Measurements from ENCODE around the gene SEC24B.
A peak's percentile ranks its signal among the peaks of the same experiment; 100 is the strongest.
"Not testable (repeated sequence)": the region's sequence is repeated elsewhere in the genome, so short reads cannot be mapped to it uniquely, and the experiment has no call there.

SEC24B gene

GRCh38 chr4:109511414-109511813 is 77.8 kb downstream of the SEC24B start:
- no peak for DNase-seq

DNA sequence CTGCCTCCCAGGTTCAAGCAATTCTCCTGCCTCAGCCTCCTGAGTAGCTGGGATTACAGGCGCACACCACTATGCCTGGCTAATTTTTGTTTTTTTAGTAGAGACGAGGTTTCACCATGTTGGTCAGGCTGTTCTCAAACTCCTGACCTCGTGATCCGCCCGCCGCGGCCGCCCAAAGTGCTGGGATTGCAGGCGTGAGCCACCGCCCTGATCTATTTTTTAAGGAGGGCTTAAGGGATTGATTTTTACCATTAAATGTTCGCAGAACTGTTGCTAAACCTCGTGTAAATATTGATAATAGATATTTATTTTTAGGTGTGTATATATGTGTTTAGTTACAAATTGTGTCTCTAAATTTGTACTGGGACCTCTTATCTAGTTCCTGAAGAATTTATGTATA is 79.8 kb downstream of the SEC24B start:
- not testable (repeated sequence) for DNase-seq

DNA sequence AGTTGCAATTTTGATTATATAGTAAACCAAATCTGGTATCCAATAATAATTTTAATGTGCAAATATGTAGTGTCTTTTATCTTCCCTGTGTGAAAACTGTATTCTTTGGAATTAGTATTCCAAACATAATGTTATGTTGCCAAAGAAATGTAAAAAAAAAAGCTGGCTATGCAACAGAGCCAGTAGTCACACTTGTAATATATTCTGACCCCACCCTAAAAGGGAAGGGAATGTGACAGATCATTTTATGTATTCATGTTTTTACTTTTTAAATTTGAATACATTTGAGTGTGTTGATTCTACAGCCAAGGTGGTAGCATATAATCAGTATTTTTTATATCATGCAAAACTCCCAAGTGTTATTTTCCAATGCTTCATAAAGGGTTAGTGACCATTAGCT is 98.6 kb downstream of the SEC24B start:
- no peak for DNase-seq

- DNase-seq = no peak
Observed at GRCh38 chr4:109545401-109545800, 111.8 kb downstream of the SEC24B start.

GRCh38 chr4:109547394-109547793 is 113.8 kb downstream of the SEC24B start:
- no peak for DNase-seq

- no peak for DNase-seq
Observed at GRCh38 chr4:109548655-109549054, 115.0 kb downstream of the SEC24B start.

- no peak for DNase-seq
Observed at GRCh38 chr4:109552237-109552636, 118.6 kb downstream of the SEC24B start.

- no peak for DNase-seq
Observed at GRCh38 chr4:109553130-109553529, 119.5 kb downstream of the SEC24B start.

DNA sequence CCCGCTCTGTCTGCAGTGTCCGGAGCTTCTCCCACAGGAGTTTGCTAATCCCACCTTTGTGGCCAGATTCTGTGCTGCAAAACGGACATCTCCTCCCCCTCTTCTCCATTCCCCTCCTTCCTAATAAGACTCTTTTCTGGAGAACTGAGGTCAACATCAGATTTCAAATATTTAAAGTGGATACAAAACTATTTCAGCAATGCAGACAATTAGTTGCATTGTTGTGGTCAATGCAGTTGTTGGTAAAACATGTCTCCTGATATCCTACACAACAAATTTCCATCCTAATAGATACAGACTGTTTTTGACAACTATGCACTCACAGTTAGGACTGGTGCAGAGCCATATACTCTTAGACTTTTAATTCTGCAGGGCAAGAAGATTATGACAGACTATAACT is 121.4 kb downstream of the SEC24B start:
- no peak for DNase-seq

DNA sequence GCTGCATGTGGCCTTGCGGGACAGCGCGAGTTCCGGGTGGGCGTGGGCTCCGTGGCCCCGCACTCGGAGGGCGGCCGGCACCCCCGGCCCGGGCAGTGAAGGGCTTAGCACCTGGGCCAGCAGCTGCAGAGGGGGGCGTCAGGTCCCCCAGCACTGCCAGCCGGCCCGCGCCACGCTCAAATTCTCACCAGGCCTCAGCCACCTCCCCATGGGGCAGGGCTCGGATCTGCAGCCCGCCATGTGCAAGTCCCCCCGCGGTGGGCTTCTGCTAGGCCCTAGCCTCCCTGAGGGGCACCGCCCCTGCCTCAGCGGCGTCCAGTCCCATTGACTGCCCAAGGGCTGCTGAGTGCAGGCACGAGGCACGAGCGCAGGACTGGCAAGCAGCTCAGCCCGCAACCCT is 123.8 kb downstream of the SEC24B start:
- DNase-seq = no peak

DNA sequence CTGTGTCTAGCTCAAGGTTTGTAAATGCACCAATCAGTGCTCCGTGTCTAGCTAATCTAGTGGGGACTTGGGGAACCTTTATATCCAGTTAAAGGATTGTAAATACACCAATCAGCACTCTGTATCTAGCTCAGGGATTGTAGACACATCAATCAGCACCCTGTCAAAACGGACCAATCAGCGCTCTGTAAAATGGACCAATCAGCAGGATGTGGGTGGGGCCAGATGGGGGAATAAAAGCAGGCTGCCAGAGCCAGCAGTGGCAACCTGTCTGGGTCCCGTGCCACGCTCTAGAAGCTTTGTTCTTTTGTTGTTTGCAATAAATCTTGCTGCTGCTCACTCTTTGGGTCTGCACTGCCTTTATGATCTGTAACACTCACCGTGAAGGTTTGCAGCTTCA is 124.5 kb downstream of the SEC24B start:
- peak; percentile 33 for DNase-seq

DNA sequence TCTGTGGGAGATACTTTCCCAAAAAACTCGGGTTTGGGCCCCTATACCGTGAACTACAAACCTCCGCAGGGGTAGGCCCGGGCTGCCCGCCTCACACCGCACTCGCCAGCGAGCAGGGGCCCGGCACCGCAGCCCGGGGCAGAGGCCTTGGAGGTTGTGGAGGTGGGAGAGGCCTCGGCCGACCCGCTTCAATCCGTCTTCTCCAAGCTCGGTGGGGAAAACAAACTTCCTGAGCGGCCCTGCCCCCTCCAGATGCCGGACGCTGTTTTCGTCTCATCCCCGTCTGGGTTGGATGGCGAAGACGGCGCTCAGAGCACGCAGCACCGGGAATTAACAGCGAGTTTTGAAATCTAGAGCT is 126.0 kb downstream of the SEC24B start:
- peak; percentile 58 for DNase-seq

GRCh38 chr4:109559983-109560686 is 126.5 kb downstream of the SEC24B start, which contains the start of gene MCUB:
Gene MCUB, plus strand, starts transcription at chr4:109560246. Its CDS starts 92 bp downstream, at chr4:109560338.
- peak; percentile 91 for DNase-seq

GRCh38 chr4:109560687-109561461 is 127.3 kb downstream of the SEC24B start:
- DNase-seq = peak; percentile 73

GRCh38 chr4:109562457-109563239 is 129.0 kb downstream of the SEC24B start:
- DNase-seq = no peak

DNA sequence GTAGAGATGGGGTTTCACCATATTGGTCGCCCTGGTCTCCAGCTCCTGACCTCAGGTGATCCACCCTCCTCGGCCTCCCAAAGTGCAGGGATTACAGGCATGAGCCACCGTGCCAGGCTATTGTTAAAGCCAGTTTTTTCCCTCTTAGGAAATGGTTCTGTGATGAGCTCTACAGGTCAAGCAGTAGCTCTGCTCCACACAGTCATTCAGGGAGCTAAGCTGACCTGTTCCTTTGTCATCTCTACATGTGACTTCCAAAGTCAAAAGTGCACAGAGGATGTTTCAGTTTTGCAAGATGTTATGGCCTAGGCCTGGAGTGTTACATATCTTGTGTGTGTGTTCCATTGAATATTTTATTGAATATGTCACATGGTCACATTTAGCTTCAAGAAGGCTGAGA is 137.9 kb downstream of the SEC24B start:
- no peak for DNase-seq

DNA sequence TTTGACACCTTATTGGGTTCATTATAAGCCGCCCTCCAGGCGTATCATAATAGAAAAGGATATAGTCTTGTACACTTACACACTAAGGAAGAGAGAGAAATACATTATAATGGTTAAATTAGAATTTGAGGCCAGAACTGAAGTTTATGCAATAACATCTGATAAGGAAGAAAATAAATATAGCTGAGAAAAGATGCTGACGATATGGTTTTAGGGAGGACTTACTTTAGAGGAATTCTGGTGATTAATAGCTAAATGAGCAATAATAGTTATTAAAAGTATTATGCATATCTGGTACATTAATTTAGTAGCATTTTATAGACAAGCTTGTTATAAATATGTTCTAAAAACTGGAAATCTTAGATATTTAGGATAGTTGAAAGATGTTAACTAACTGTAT is 138.5 kb downstream of the SEC24B start:
- DNase-seq = no peak

DNA sequence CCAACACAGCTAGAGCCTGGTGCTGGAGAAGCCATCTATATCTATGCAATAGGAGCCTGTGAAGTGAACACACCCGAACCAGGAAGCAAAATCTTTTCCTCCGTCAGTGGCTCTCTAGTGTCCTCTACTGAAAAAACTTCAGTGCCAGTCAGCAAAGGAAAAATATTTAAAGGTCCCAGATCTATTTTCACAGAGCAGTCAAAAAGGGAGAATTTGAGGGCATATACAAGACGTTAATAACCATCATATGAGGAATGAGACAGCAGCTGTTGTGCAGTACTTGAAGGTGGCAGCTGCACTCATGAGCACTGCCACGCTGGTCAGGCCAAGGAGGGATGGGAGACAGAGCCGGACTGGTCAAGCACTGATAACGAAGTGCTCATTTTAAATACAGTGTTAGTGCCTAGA is 140.8 kb downstream of the SEC24B start:
- peak; percentile 46 for DNase-seq

DNA sequence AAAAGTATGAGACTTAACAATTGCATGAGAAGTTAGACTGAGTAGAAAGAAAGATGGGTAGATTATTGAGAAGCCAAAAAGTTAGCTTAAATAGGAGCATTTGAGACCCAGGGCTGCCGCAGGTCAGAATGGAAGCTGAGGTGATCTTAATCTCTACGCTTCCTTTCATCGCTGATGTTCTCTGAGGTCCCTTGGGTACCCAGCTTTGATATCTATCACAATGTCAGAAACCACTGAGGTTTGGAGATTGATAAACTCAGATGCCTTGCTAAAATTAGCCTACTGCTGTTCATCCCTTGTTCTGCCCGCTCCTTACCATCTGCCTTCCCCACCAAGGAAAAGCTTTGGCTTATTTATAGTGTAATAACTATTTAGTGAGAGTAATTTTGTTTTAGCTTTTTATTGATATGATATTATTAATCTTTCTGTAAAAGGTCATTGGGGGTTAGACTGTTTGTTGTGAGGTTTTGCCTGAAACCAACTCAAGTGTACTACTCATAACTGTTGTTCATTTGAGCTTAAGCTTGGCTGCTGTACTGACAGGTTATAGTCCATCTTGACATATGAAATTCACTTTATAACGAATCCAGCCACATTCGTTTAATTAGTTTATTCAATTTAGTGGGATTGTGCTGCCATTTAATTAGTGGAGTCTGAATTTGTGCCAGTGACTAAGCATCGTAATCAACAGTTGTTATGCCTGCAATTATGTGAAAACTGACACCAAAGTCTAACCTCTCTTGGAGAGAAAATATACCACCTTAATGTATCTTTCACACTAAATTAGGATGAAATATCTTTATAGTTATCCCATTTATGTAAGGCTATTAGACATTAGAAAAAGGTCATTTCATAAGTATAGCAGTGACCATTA is 141.6 kb downstream of the SEC24B start:
- peak; percentile 28 for DNase-seq

DNA sequence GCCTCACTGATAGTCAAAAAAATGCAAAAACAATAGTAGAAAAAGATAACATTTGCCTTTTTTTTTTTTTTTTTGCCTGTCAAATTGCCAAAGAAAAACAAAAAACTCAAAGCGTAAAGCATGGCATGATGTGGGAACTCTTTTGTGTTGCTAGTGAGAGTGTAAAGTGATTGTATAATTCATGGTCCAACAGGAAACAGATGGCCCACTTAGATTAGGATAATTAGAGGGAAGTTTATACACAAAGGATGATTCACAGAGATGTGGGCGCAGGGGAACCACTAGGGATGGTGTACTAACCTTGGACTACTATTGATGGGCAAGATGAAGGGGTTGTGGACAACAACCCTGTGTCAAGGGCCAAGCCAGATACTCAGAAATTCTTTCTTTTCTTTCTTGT is 142.8 kb downstream of the SEC24B start:
- DNase-seq = no peak

DNA sequence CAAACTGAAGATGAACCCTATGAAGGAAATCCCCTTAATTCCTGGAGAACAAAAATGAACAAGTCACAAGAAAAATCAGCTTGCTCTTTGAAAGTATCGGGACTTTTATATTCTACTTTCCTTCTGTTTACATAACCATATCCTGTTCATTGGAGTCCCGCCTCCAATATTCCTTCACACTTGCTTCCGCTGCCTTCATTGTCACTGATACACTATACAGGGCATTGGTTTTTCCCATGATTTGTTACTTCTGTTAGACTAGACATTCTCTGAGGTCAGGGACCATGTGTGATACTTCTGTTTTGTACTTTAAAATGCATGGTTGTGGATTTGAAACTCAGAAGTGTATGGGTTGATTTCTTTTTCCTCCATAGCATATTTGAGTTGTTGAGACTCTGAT is 145.2 kb downstream of the SEC24B start:
- DNase-seq = no peak

DNA sequence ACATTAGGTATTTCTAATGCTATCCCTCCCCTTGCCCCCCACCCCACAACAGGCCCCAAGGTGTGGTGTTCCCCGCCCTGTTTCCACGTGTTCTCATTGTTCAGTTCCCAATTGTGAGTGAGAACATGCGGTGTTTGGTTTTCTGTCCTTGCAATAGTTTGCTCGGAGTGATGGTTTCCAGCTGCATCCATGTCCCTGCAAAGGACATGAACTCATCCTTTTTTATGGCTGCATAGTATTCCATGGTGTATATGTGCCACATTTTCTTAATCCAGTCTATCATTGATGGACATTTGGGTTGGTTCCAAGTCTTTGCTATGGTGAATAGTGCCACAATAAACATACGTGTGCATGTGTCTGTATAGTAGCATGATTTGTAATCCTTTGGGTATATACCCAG is 146.4 kb downstream of the SEC24B start:
- DNase-seq = not testable (repeated sequence)

GRCh38 chr4:109588176-109588575 is 154.6 kb downstream of the SEC24B start:
- DNase-seq = no peak
